HG02973 (cell line): ENCODE results near the gene MAT1A.
"Not testable (repeated sequence)": the region's sequence is repeated elsewhere in the genome, so short reads cannot be mapped to it uniquely, and the experiment has no call there.

Source experiments
- ATAC-seq: cut with Tn5 transposase; IDR thresholded peaks from one replicate; pipeline ENCODE4 v1.9.1; 2021; ENCODE audit warnings: moderate library complexity; ENCODE audit not compliant: unreplicated experiment

Gene MAT1A

DNA sequence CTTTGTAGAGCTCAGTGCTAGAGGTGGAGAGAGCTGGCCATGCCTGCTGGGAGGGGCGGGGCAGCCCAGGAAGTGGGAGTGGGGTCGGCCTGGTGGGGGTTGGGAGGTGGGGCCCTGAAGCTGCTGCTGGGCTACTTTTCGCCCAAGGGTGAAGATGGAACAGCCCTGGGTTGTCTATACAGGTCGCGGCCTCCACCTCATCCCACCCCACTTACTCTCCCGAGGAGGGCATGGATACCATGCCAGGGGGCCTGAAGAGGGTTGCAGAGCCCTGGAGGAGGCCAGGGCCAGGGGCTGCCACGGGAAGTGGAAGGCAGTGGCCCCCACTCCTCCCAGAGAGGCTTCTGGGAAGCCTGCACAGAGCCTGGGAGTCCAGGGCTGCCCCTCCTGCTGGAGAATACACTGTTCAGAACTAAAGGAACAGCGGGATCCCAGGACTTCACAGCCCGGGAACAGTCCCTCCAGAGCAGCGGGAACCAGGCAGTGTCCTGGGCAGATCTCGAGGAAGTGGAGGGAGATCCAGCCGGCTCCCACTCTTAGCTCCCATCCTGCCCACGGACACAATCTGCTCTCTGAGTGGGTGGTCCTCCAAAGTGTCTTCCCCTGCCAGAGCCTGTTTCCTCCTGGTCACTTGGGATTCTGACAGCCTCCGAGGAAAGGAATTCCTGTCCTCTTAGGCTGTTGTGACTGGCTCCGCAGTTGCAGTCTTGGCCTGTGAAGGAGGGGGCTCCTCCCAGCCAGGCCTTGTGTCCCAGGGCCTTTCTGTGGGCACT lies 23.5 kb downstream of the MAT1A start:
- ATAC-seq: no peak

DNA sequence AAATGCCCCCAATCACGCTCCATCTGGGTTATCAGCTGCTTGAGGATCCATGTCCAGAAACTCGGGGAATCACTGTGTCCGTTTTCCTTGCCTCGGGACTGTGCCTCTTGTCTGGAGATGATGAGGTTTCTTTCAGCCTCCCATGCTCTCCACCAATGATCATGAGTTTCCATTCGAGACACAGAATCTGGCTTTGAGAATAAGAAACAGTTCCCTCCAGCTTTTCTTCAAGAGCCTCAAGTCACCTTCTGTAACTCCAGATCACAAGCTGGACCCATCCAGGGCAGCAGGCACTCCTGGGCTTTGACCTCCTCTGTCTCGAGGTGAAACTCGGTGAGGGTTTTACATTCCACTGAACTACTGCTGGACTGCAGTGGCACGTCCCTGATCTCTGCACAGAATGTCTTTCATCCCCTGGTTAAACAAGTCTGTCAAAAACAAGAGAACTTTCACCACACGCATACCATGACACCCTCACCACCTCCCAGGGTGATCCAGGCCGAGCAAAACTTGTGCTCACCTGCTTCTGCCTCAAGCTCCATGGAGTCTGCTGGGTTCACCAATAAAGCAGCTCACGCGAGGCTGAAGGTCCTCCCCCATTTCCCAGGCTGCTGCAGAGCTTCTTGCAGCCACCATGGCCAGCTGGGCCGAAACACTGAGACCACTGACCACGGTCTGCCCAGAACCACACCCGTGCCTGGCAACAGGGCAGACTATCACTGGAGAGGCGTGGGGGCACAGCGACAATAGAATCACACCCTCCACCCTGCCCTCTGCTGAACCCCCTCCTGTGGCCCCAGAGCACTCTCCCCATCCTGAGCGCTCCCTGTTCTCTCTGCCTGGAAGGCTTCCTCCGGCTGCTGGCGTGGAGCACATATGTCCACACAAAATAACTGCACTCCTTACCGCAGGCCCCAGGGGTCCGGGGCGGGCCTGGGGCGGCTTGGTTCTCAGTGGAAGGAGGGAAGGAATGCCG lies 25.1 kb downstream of the MAT1A start:
- no peak for ATAC-seq

- ATAC-seq: no peak
These were observed 28.0 kb downstream of the MAT1A start for GRCh38 chr10:80261316-80262030.

DNA sequence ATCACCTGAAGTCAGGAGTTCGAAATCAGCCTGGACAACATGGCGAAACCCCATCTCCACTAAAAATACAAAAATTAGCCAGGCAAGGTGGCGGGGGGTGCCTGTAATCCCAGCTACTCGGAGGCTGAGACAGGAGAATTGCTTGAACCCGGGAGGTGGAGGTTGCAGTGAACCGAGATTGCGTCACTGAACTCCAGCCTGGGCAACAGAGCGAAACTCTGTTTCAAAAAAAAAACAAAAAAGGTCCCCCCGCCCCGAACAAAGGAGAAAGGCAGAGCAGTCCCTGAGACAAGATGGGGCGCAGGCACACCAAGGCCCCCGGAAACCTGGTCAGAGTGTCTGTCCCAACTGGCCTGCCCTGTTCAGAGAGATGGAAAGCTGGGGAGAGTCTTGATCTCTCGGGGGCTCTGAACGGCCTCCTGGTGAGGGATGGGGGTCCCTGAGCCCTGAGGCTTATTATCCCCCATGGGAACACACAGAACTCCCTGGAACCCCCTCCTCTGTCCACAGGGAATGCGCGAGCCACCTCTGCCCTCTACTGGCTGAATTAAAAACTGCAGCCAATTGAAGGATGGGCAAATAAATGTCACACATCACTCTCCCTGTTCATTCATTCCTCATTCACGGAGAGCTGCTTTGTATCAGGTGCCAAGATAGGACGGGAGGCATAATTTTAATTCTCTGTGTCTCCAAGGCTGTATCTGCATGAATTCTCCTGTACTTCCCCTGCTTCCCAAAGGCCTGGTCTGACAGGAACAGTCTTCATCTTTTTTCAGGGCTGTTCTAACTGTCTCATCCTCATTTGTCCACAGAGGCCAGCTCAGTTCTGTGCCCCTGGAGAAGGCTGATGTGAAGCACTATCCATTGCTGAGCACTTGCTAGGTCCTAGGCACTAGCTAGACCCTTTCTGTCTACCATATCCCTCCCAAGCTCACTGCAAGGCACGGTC lies 28.9 kb downstream of the MAT1A start:
- no peak for ATAC-seq

- ATAC-seq: no peak
These were observed 30.0 kb downstream of the MAT1A start for GRCh38 chr10:80259405-80259871.

DNA sequence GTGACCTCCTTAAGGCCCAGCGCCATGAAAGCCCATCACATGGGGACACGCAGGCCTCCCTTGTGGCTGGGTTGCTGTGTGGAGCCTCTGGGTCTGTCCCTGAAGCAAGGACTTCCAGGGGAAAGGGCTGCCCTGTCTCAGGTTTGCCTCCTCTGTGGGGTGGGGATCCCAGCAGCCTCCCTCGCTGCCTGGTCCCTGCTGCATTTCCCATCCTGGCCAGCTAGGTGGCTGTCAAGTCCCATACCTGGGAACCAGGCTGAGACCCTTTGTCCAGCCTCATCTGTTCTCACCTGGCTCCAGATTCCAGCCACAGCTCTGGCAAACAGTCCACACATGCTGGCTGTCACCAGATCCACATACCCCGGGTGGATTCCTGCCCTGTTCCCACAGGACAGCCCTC lies 32.7 kb downstream of the MAT1A start:
- ATAC-seq: not testable (repeated sequence)

DNA sequence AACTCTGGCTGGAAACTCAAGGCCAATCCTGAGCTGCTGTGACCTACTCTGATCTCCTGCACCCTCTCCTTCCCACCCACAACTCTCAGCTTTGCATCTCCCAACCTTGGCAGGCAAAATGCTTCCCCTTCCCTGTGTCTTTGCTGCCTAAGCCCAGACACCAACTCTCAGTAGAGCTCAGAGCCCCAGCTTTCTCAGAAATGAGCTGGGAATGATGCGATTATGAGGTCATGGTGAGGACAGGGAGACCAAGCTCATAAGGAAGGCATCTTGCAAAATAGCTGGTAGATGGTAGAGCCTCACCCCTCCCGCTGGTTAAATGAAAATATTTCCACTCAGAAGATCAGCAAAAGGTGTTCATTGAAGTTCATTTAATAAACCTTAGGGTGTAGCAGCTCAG lies 34.7 kb downstream of the MAT1A start:
- ATAC-seq: not testable (repeated sequence)

- peak; percentile 12 for ATAC-seq
These were observed 35.5 kb downstream of the MAT1A start for GRCh38 chr10:80253963-80254271.

DNA sequence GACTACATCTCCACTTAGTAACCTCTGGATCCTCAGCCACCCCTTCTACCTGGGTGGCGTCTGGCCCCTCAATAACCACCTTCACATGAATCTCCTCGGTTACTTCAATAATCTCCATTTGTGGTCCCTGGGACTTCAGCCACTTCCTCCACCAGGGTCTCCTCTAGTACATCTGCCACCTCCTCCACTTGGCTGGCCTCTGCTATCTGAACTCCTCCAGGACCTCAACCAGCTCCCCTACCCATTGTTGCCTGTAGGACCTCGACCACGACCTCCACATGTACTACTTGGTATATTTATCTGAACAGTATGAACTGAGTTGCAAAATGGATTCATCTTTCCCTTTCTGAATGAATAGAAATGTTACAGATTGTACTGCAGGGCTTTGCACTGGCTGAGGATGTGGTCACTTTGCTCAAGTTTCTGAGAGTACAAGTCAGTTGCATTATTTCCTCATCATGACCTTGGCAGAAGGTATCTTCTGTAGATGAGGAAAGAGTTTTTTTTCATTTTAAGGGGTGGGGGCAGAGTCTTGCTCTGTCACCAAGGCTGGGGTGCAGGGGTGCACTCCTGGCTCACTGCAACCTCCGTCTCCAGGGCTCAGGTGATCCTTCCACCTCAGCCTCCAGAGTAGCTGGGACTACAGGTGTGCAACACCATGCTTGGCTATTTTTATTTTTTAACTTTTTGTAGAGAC lies 36.0 kb downstream of the MAT1A start:
- peak; percentile 74 for ATAC-seq

DNA sequence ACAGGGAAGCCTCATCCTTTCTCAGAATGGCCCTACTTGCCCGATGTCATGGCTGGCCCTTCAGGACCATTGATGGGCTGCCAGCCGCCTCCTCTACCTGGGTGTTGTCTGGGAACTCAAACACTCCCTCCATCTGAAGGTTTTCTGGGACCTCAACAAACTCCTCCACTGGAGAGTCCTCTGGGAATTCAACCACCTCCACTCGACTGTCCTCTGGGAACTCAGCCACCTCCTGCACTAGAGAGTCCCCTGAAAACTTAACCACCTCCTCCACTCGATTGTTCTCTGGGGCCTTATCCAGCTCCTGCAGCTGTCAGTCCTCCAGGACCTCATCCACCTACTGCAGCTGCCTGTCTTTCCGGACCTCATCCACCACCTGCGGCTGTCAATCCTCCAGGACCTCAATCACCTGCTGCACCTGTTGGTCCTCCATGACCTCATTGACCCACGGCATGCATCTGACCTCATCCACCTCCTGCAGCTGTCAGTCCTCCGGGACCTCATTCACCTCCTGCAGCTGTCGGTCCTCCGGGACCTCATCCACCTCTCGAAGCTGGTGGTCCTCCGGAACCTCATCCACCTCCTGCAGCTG lies 37.1 kb downstream of the MAT1A start:
- no peak for ATAC-seq

DNA sequence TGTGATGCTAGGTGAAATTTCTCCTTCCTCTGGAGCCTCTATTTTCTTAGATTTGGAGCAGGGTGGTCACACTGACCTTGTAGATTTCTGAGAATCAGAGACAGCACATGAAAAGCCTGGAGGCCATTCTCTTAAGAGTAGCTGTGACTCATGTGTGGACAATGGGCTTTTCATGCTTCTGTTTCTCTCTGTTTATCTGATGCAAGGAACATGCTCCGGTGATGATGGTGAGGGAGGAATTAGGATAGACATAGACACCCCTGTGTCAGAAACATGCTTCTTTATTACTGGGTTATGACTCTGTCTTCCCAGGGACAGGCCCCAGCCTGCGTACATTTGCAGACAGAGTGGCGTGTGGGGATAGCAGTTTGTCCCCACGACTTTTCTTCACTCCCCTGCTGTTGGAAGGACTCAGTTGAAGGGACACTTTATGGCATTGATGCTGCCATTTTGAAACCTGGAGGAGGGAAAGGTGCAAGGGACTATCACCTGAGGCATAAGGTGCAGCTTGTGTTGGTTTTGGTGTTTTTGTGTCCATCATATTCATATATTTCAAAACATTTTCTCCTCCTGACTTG lies 37.7 kb downstream of the MAT1A start:
- not testable (repeated sequence) for ATAC-seq

GRCh38 chr10:80250399-80250798 lies 39.1 kb downstream of the MAT1A start:
- ATAC-seq: not testable (repeated sequence)

GRCh38 chr10:80249906-80250305 lies 39.6 kb downstream of the MAT1A start:
- ATAC-seq: not testable (repeated sequence)

- not testable (repeated sequence) for ATAC-seq
These were observed 41.8 kb downstream of the MAT1A start for GRCh38 chr10:80247611-80248010.

DNA sequence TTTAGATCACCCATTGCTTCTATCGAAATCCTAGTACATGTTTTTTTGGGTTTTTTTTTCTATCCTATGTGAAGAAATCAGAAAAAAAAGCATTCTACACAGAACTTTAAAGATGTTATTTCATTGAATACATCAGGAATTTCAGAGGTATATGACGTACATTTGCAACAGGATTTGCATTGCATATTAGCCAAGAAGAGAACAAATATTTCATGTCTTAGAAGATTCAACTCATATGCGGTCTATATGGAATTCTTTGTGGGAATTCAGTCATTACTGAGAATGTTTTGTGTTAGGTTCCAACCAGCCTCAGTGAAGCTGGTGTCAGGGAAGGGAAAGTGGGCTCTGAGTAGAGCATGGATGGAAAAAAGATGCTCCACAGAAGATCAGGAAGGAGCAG lies 45.1 kb downstream of the MAT1A start:
- not testable (repeated sequence) for ATAC-seq

DNA sequence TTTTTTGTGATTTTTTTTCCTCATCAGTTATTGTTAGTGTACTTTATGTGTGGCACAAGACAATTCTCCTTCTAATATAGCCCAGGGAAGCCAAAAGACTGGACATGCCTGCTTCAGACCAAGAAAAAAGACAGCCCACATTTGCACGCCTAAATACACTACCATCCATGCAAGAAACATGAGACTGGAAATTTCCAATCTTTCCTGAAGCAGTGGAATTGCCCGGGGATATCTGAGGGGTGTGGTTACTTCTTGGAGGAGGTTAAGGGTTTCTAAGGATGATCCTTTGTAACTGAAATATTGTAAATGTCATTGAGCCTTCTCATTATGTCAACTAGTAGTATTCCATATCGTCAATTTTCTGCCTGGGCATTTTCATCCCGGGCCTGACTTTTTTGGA lies 47.1 kb downstream of the MAT1A start:
- ATAC-seq: not testable (repeated sequence)

DNA sequence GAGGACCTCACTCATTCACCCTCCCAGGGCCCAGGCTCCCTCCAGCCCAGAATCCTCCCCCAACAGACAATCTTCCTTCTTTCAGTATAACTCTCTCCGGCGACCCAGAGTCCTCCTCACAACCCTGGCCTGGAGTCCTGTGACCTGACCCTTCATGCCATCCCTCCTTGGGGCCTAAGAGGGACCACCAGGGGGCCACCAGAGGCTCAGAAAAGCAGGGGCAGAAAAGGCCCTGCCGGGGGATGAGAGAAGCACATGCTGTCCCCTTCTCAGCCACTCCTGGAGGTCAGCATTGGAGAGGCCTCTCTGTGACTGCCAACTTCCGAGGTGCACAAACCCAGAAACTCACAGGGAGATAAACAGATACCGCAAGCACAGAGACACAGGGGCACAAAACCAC lies 53.0 kb downstream of the MAT1A start:
- not testable (repeated sequence) for ATAC-seq

- peak; percentile 99 for ATAC-seq
These were observed 54.9 kb downstream of the MAT1A start for GRCh38 chr10:80234331-80235235.
